Right lobe of liver (tissue), 6 donors: ENCODE results near the gene SMPD4. TPM values are rescaled to one million over a fixed set of nuclear protein-coding genes. Genes with fewer than 3 reads are reported as not detected.
"Not testable (repeated sequence)": the region's sequence is repeated elsewhere in the genome, so short reads cannot be mapped to it uniquely, and the experiment has no call there.

Experiments
- ATAC-seq, 4 donors: fragments of 200-7000 bp; cut with Tn5 transposase; one replicate each; pipeline ENCODE4 v1.9.1; 2020; ENCODE audit warnings: mild to moderate bottlenecking in 4 of 4, moderate library complexity in 4 of 4
- DNase-seq, 3 donors: peaks; one replicate each; pipeline ENCODE4 v3.0.0-alpha.2; 2020
- H3K27ac ChIP-seq, 3 donors: fragments of 200-600 bp; one replicate each; pipeline ENCODE4 v1.8.0; 2022
- H3K27me3 ChIP-seq, 2 donors: fragments of 200-600 bp; one replicate each; pipeline ENCODE4 v1.8.0; 2022
- H3K36me3 ChIP-seq, 4 donors: fragments of 200-600 bp; sonication (generic) in 1 of 4; one replicate each; pipeline versions ENCODE4 v1.5.1 to v1.8.0; 2017 to 2022; ENCODE audit warnings: control low read depth in 1 of 4
- H3K4me1 ChIP-seq, 4 donors: fragments of 200-600 bp; sonication (generic) in 1 of 4; one replicate each; pipeline versions ENCODE4 v1.5.1 to v1.8.0; 2017 to 2022; ENCODE audit warnings: control low read depth in 1 of 4
- H3K4me3 ChIP-seq, 3 donors: fragments of 200-600 bp; one replicate each; pipeline ENCODE4 v1.8.0; 2022
- H3K9me3 ChIP-seq, 4 donors: fragments of 200-600 bp; sonication (generic) in 1 of 4; one replicate each; pipeline versions ENCODE4 v1.5.1 to v1.8.0; 2017 to 2022; ENCODE audit warnings: control low read depth in 1 of 4
- POLR2A ChIP-seq: fragments of 450-650 bp; IDR thresholded peaks from one replicate; pipeline ENCODE4 v1.6.1; 2017; ENCODE audit warnings: antibody characterized with exemption, mild to moderate bottlenecking
- WGBS: methylation state at CpG from one replicate; pipeline ENCODE4 v1.1.6; 2018; ENCODE audit warnings: low coverage, low lambda C conversion rate; ENCODE audit not compliant: insufficient coverage; ENCODE audit errors: missing lambda C conversion rate; 5-methylcytosine and 5-hydroxymethylcytosine counted together
- intact Hi-C, 2 donors: fragments of 100-400 bp; cut with DNase I; formaldehyde crosslinking; loops; one replicate each; pipeline versions ENCODE4 v1.11.2 to v1.14.1; 2022
- total RNA-seq, 6 experiments: library from RNA; depleted of rRNA in 2 of 6; stranded (reverse); fragments of >200 nt in 2 of 6; fragmentation: NEBNext Ultra II Directional in 3 of 6; extraction: Animal tissue kit (Norgen Biotek cat#: 25700) in 3 of 6; gene quantifications; one replicate each; pipeline versions ENCODE4 v1.1.0 to v1.2.4, GENCODE V29; 2016 to 2023
- TF ChIP-seq, protein P1 (sequence below), 4 donors: fragments of 200-600 bp in 3 of 4; fragments of 450-650 bp in 1 of 4; IDR thresholded peaks; one replicate each; pipeline versions ENCODE4 v1.5.1 to v1.8.0; 2016 to 2022; ENCODE audit warnings: antibody characterized with exemption in 4 of 4, mild to moderate bottlenecking in 2 of 4
- donor health status: DM: no; HTN: yes; CAD: no.
- donor health status: DM: no; HTN: no; CAD: no.
- donor health status: DM: no; HTN: no; CAD: no.
- donor health status: DM: no; HTN: yes; CAD: no.
- donor health status: DM: no; HTN: yes; CAD: no.

SMPD4 gene
- total RNA-seq, 6 experiments from 2014 or later = 19.0 to 24.3 (median 21.6) TPM

DNA sequence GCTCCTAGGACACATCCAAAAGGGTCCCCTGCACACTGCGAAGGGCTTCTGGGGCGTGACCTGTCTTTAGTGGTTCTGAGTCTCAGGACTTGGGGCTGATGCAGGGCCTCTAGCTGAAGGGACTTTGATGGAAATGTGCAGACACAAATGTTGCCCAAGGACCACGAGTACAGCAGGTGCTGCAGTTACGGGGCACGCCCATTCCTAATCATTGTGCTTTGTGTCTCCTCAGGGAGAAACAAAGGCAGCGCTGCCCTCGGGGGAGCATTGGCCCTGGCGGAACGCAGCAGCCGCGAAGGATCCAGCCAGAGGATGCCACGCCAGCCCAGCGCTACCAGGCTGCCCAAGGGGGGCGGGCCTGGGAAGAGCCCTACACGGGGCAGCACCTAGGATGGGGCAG is 8.8 kb upstream of the SMPD4 start:
- TF ChIP-seq, protein P1, sequence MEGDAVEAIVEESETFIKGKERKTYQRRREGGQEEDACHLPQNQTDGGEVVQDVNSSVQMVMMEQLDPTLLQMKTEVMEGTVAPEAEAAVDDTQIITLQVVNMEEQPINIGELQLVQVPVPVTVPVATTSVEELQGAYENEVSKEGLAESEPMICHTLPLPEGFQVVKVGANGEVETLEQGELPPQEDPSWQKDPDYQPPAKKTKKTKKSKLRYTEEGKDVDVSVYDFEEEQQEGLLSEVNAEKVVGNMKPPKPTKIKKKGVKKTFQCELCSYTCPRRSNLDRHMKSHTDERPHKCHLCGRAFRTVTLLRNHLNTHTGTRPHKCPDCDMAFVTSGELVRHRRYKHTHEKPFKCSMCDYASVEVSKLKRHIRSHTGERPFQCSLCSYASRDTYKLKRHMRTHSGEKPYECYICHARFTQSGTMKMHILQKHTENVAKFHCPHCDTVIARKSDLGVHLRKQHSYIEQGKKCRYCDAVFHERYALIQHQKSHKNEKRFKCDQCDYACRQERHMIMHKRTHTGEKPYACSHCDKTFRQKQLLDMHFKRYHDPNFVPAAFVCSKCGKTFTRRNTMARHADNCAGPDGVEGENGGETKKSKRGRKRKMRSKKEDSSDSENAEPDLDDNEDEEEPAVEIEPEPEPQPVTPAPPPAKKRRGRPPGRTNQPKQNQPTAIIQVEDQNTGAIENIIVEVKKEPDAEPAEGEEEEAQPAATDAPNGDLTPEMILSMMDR (IDR thresholded peaks at IDR 0.05) = no peak
- no peak for TF ChIP-seq POLR2A
- peak in 1 of 3 donors; percentile 23 for DNase-seq
- WGBS = 92% methylated on average over 7 of the region's 15 CpGs
- peaks cover 0 to 3% (median 0%) of the 10 kb centered on the region in 4 donors for H3K36me3 ChIP-seq
- intact Hi-C loops = no loop called here
- no peak overlapping the region for H3K27ac ChIP-seq
- H3K4me1 ChIP-seq = no peaks in the 10 kb centered on the region
- H3K9me3 ChIP-seq = no peaks in the 10 kb centered on the region
- H3K4me3 ChIP-seq = no peak overlapping the region
- no peaks in the 10 kb centered on the region for H3K27me3 ChIP-seq
- no peak for ATAC-seq

DNA sequence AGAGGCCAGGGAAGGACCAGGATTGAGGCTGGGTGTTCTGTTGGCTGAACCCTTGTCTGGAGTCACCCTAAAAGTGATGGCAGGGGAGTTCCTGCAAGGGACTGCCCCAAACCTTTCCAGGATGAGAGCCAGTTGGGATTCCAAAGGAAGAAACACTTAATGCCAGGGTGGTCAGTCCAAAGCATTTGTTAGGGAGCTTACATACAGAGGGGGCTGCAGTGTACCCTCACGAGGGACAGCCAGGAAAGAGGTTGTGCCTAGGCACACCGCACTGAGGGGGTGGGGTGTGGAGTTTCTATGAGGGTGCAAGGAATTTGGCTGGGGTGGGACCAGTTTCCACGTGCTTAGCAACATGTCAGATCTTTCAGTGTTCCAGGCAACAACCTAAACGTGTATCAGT is 7.6 kb upstream of the SMPD4 start:
- H3K27me3 ChIP-seq, H3K4me3 ChIP-seq, H3K27ac ChIP-seq, H3K9me3 ChIP-seq, ATAC-seq, H3K36me3 ChIP-seq, DNase-seq, H3K4me1 ChIP-seq: not testable (repeated sequence)
- 93% methylated on average over 2 of the region's 4 CpGs for WGBS
- intact Hi-C loops = loop anchor here in 1 of 2 donors (10.0 kb wide), 1 partner anchor 146 kb away; no protein-coding TSS in a partner anchor

DNA sequence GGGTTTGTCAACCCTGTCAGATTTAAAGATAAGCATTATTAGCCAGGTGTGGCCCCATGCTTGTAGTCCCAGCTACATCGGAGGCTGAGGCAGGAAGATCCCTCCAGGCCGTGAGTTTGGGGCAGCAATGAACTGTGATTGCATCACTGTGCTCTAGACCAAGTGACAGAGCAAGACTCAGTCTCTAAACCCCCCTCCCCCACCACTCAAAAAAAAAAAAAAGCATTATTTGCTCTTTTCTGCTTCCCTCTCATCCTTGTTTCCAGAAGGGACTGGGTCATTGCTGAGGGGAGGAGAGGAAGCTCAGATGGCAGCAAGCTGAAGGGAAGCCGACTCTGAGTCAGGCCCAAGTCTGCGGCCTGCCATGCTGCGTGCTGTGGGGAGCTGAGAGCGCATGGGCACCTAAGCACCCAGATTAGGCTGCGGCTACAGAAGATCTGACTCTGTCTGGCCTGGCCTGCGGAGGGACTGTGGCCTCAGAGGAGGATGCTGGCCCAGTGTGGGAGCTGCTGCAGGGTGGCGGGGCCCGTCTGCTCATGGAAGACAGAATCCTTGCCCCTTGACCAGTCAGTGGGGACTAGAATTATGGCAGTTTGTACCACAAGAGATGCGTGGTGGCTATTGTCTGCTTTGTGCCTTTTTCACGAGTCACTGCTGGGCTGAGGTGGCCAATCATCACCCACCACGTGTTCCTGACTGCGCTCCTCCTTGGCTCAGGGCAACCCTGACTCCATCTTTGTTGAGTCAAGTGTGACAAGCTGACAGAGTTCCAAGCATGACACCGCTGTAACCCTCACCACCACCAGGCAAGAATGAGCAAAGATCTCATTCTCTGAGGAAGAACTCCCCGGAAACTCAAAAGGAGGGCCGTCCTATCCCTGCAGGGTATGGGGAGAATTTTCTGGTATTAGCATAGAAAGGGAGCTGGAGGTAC is 6.7 kb upstream of the SMPD4 start:
- WGBS = 70% methylated on average over 2 of the region's 17 CpGs
- H3K27me3 ChIP-seq, H3K4me3 ChIP-seq, H3K36me3 ChIP-seq, H3K27ac ChIP-seq, ATAC-seq, H3K4me1 ChIP-seq, H3K9me3 ChIP-seq, DNase-seq: not testable (repeated sequence)
- intact Hi-C loops = loop anchor here in 1 of 2 donors (10.0 kb wide), 1 partner anchor 147 kb away; no protein-coding TSS in a partner anchor

DNA sequence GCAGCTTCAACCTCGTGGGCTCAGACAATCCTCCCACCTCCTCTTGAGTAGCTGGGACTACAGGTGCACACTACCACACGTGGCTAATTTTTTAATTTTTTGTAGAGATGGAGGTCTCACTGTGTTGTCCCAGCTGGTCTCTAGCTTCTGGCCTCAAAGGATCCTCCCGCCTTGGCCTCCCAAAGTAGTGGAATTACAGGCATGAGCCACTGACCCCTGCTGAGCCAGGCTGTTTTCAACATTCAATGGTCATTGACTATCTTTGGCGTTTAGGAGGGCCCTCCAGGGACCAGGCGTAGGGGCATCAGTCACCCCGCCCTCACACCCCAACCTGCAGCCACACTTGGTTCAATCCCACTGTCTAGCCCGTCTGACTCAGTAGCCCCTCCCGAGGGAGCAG is 5.9 kb upstream of the SMPD4 start:
- intact Hi-C loops = loop anchor here in 1 of 2 donors (10.0 kb wide), 1 partner anchor 148 kb away; no protein-coding TSS in a partner anchor
- Histone ChIP-seq H3K27me3 (no peaks in the 10 kb centered on the region), H3K36me3 (peaks cover 0 to 3% (median 0%) of the 10 kb centered on the region in 4 donors), H3K27ac (no peak overlapping the region), H3K4me1 (no peaks in the 10 kb centered on the region), H3K4me3 (no peak overlapping the region), H3K9me3 (no peaks in the 10 kb centered on the region)
- DNase-seq (no peak), ATAC-seq (no peak)
- WGBS = 93% methylated on average over 4 of the region's 8 CpGs
- TF ChIP-seq, protein P1 (IDR thresholded peaks at IDR 0.05) = no peak
- no peak for TF ChIP-seq POLR2A

DNA sequence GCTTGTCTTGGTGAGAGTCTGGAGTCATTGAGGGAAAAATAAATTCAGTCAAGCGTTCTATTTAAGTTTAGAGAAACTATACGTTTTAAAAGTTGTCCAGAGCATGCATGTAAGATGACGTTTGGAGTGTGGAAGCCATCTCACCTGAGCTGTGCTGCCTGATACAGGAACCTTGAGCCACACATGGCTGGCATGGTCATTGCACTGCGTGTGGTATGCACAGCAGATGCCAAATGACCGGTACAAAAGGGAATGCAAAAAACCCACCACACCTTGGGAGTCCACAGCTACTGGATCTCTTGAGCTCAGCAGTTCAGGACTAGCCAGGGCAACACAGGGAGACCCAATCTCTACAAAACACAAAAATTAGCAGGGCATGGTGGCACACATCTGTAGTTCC is 5.0 kb upstream of the SMPD4 start:
- Histone ChIP-seq H3K27ac (no peak overlapping the region), H3K9me3 (no peaks in the 10 kb centered on the region), H3K4me3 (no peak overlapping the region), H3K4me1 (no peaks in the 10 kb centered on the region), H3K27me3 (no peaks in the 10 kb centered on the region), H3K36me3 (peaks cover 0 to 3% (median 0%) of the 10 kb centered on the region in 4 donors)
- intact Hi-C loops = loop anchor here in 1 of 2 donors (10.0 kb wide), 1 partner anchor 148 kb away; no protein-coding TSS in a partner anchor
- TF ChIP-seq POLR2A = no peak
- TF ChIP-seq, protein P1 (IDR thresholded peaks at IDR 0.05) = no peak
- 100% methylated on average over 1 of the region's 5 CpGs for WGBS
- DNase-seq (no peak), ATAC-seq (no peak)
